Upper lobe of left lung (tissue), 4 donors: ENCODE measurements around the gene S100A8.

ENCODE experiments used
- CTCF ChIP-seq, 6 experiments: fragments of 450-650 bp in 4 of 6; fragments of 200-600 bp in 2 of 6; sonication (generic) in 2 of 6; IDR thresholded peaks; one replicate each; pipeline ENCODE4 v1.5.1; 2016 to 2019; ENCODE audit warnings: antibody characterized with exemption in 6 of 6
- POLR2A ChIP-seq, 4 donors: fragments of 450-650 bp; IDR thresholded peaks; one replicate each; pipeline ENCODE4 v1.5.1; 2016 to 2017; ENCODE audit warnings: antibody characterized with exemption in 4 of 4, mild to moderate bottlenecking in 2 of 4
- POLR2AphosphoS5 ChIP-seq, 2 donors: sonication (generic); formaldehyde crosslinking; IDR thresholded peaks; one replicate each; pipeline ENCODE4 v1.5.1; 2017; ENCODE audit warnings: antibody characterized with exemption in 2 of 2

- no peak for TF ChIP-seq CTCF (IDR thresholded peaks at IDR 0.05)
- no peak for TF ChIP-seq POLR2A (IDR thresholded peaks at IDR 0.05)
- TF ChIP-seq POLR2AphosphoS5 (IDR thresholded peaks at IDR 0.05), result no peak
These were observed 3.9 kb downstream of the S100A8 start for GRCh38 chr1:153387001-153387400.
